ENCODE measurements around the gene ZBTB7A.

ZBTB7A gene

DNA sequence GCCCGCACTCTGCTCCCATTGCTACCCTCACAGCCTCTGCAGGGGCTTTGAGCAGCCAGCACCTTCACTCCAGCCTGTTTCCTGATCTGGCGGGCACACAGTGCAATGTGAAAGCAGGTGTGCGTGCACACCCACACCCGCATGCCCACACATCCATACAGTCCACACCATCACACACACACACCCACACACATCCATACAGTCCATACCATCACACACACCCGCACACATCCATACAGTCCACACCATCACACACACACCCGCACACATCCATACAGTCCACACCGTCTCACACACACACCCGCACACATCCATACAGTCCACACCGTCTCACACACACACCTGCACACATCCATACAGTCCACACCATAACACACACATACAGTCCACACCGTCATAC is 31.1 kb downstream of the ZBTB7A start:
- Histone ChIP-seq H3K9me3 (ENCODE audit: control insufficient read depth, insufficient read depth, low read length) (no peaks in the 10 kb centered on the region), H3K4me1 (ENCODE audit: insufficient read depth, low read length) (no peaks in the 10 kb centered on the region), H3K36me3 (ENCODE audit: insufficient read depth, low read length) (peaks cover 13% of the 10 kb centered on the region), H3K9ac (ENCODE audit: low read depth, low read length) (no peak overlapping the region)

- Histone ChIP-seq H3K4me1 (ENCODE audit: insufficient read depth, low read length) (no peaks in the 10 kb centered on the region), H3K9me3 (ENCODE audit: control insufficient read depth, insufficient read depth, low read length) (no peaks in the 10 kb centered on the region), H3K9ac (ENCODE audit: low read depth, low read length) (no peak overlapping the region), H3K36me3 (ENCODE audit: insufficient read depth, low read length) (peaks cover 13% of the 10 kb centered on the region)
Observed at GRCh38 chr19:4035018-4035566, 31.6 kb downstream of the ZBTB7A start.

GRCh38 chr19:4034048-4035017 is 32.4 kb downstream of the ZBTB7A start:
- Histone ChIP-seq H3K4me1 (ENCODE audit: insufficient read depth, low read length) (no peaks in the 10 kb centered on the region), H3K36me3 (ENCODE audit: insufficient read depth, low read length) (peaks cover 13% of the 10 kb centered on the region), H3K9me3 (ENCODE audit: control insufficient read depth, insufficient read depth, low read length) (no peaks in the 10 kb centered on the region), H3K9ac (ENCODE audit: low read depth, low read length) (no peak overlapping the region)

DNA sequence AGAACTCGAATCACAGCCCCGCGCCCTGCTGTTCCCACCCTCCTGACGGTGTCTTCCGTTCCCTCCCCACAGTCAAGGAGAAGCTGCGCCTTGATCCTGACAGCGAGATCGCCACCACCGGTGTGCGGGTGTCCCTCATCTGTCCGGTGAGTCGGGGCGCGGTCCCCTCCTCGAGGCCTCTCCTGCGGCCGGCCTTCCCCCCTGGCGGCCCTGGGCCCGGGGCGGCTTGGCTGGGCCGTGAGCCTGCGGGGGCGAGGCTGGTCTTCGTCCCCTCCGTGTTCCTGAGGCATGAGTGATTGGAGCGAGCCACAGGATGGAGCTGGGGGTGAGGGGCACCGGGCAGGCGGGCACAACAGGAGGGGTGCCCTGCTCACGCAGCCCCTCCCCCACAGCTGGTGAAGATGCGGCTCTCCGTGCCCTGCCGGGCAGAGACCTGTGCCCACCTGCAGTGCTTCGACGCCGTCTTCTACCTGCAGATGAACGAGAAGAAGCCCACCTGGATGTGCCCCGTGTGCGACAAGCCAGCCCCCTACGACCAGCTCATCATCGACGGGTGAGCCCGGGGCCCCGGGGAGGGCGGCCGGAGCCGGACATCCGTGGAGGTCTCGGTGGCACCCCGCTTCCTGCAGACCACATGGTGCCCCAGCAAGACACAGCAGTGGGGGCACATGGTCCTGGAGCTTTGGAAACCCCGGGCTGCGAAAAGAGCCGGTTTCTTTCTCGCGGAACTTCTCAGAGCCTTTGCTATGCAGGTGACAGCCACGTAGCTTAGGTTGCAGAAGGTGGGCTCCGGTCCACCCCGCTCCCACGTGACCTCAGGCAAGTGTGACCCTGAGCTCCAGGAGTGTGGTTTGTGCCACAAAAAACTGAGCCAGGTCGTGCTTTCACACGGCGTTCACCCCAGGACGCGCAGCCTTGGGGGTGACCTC is 33.4 kb downstream of the ZBTB7A start:
- Histone ChIP-seq H3K9me3 (ENCODE audit: control insufficient read depth, insufficient read depth, low read length) (no peaks in the 10 kb centered on the region), H3K4me1 (ENCODE audit: insufficient read depth, low read length) (no peaks in the 10 kb centered on the region), H3K36me3 (ENCODE audit: insufficient read depth, low read length) (peaks cover 13% of the 10 kb centered on the region), H3K9ac (ENCODE audit: low read depth, low read length) (no peak overlapping the region)

DNA sequence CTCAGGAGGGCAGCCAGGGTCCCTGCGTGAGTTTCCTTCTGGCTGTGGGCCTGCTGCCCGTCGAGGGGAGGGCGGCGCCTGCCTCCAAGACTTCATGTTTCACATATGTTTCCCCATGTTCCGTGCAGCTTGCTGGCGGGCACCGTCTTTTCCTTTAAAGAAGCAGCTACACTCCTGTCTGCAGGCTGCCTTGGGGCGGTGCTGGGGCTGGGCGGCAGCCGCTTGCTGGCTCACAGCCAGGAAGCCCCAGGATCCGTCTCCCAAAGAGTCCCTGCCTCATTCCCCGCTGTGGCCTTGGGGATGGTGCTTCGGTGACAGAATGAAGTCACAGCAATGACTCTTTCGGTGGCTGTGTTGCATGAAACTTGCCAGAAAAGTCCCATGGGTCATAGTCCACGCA is 34.3 kb downstream of the ZBTB7A start:
- H3K9ac ChIP-seq (ENCODE audit: low read depth, low read length), result no peak overlapping the region
- H3K9me3 ChIP-seq (ENCODE audit: control insufficient read depth, insufficient read depth, low read length), result no peaks in the 10 kb centered on the region
- H3K4me1 ChIP-seq (ENCODE audit: insufficient read depth, low read length), result no peaks in the 10 kb centered on the region
- peaks cover 12% of the 10 kb centered on the region for H3K36me3 ChIP-seq (ENCODE audit: insufficient read depth, low read length)

GRCh38 chr19:4031420-4031819 is 35.3 kb downstream of the ZBTB7A start:
- Histone ChIP-seq H3K36me3 (ENCODE audit: insufficient read depth, low read length) (peaks cover 6% of the 10 kb centered on the region), H3K9ac (ENCODE audit: low read depth, low read length) (no peak overlapping the region), H3K9me3 (ENCODE audit: control insufficient read depth, insufficient read depth, low read length) (no peaks in the 10 kb centered on the region), H3K4me1 (ENCODE audit: insufficient read depth, low read length) (no peaks in the 10 kb centered on the region)

- no peaks in the 10 kb centered on the region for H3K4me1 ChIP-seq (ENCODE audit: insufficient read depth, low read length)
- no peaks in the 10 kb centered on the region for H3K9me3 ChIP-seq (ENCODE audit: control insufficient read depth, insufficient read depth, low read length)
- no peak overlapping the region for H3K9ac ChIP-seq (ENCODE audit: low read depth, low read length)
- peaks cover 6% of the 10 kb centered on the region for H3K36me3 ChIP-seq (ENCODE audit: insufficient read depth, low read length)
Observed at GRCh38 chr19:4030981-4031380, 35.7 kb downstream of the ZBTB7A start.

DNA sequence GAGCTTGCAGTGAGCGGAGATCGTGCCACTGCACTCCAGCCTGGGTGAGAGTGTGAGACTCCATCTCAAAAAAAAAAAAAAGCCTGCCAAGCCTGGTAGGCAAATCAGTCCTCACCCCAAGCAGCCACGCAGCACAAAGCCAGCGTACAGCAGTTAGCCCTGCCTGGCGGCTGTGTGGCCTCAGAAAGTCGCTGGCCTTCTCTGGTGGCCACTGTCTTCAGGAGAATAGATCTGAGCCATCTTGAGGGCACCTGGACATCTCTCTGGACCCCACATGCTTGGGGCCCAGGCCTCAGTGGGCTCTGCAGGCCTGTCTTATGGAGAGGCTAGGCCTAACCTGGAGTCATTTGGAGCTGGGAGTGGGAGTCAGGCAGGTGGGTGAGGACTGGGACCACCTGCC is 36.1 kb downstream of the ZBTB7A start:
- no peaks in the 10 kb centered on the region for H3K9me3 ChIP-seq (ENCODE audit: control insufficient read depth, insufficient read depth, low read length)
- H3K4me1 ChIP-seq (ENCODE audit: insufficient read depth, low read length), result no peaks in the 10 kb centered on the region
- no peak overlapping the region for H3K9ac ChIP-seq (ENCODE audit: low read depth, low read length)
- peaks cover 4% of the 10 kb centered on the region for H3K36me3 ChIP-seq (ENCODE audit: insufficient read depth, low read length)

DNA sequence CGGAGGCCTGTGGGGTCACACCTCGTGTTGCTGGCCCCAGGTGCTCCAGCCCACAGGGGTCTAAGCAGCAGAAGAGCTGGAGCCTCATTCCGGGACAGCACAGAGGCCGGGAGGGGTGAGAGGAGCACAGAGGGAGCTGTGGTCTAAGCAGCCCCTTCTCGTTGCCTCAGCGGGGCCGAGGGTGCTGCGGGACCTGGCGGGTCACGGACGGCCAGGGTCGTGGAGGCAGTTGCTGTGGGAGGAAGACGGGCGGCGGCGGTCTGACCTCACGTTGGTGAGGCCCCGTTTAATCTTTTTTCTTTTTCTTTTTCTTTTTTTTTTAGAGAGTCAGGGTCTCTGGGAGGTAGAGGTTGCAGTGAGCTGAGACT is 37.5 kb downstream of the ZBTB7A start:
- H3K36me3 ChIP-seq (ENCODE audit: insufficient read depth, low read length), result peaks cover 3% of the 10 kb centered on the region; the same call in 1 of the 2 replicates
- H3K9ac ChIP-seq (ENCODE audit: low read depth, low read length), result no peak overlapping the region
- no peaks in the 10 kb centered on the region for H3K4me1 ChIP-seq (ENCODE audit: insufficient read depth, low read length)

DNA sequence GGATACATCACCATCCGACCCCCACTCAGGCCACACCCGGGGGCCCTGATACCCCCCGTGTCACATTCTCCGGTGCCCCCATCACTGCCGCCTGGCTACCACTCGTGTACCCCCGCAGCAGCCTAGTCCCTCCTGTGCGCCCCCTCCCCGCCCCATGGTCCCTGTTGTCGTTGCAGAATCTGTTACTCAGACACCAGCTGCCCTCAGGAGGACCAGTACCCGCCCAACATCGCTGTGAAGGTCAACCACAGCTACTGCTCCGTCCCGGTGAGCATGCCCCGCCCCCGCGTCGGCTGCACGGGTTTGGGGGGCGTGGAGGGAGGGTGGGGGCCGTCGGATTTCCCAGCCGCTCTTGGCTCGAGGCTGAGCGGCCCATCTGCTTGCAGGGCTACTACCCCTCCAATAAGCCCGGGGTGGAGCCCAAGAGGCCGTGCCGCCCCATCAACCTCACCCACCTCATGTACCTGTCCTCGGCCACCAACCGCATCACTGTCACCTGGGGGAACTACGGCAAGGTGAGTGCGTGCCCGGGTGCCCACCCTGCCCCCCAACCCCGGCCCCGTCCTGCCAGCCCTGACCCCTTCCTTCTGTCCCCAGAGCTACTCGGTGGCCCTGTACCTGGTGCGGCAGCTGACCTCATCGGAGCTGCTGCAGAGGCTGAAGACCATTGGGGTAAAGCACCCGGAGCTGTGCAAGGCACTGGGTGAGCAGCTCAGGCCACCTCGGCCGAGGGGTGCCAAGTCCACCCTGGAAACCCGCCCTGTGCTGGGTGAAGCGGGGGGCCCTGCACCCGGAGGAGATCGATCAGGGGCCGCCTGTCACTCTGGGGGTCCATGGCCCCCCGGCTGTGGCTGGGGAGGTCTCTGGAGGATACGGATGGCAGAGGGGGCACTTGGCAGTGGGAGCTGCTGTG is 38.1 kb downstream of the ZBTB7A start:
- H3K9me3 ChIP-seq (ENCODE audit: control insufficient read depth, insufficient read depth, low read length), result no peaks in the 10 kb centered on the region
- peaks cover 3% of the 10 kb centered on the region; the same call in 1 of the 2 replicates for H3K36me3 ChIP-seq (ENCODE audit: insufficient read depth, low read length)
- H3K9ac ChIP-seq (ENCODE audit: low read depth, low read length), result no peak overlapping the region
- no peaks in the 10 kb centered on the region for H3K4me1 ChIP-seq (ENCODE audit: insufficient read depth, low read length)

More for the DNA sequence above, 37.5 kb downstream of the ZBTB7A start:
- H3K9me3 ChIP-seq (ENCODE audit: control insufficient read depth, insufficient read depth, low read length), result no peaks in the 10 kb centered on the region

DNA sequence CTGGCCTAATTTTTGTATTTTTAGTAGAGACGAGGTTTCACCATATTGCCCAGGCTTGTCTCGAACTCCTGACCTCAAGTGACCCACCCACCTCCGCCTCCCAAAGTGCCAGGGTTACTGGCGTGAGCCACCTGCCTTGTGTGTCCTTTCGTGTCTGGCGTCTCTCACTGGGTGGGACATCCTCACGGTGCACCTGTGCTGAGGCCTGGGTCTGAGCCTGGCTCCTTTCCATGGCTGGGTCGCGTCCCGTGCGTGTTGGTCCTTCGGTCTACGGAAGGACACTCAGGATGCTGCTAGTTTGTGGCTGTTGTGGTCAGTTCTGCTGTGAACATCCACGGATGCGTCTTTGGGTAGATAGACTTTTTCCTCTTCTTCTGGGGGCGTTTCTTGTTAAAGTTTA is 39.6 kb downstream of the ZBTB7A start:
- H3K4me1 ChIP-seq (ENCODE audit: insufficient read depth, low read length), result no peaks in the 10 kb centered on the region
- H3K36me3 ChIP-seq (ENCODE audit: insufficient read depth, low read length), result no peaks in the 10 kb centered on the region
- H3K9me3 ChIP-seq (ENCODE audit: control insufficient read depth, insufficient read depth, low read length), result no peaks in the 10 kb centered on the region
- no peak overlapping the region for H3K9ac ChIP-seq (ENCODE audit: low read depth, low read length)

- Histone ChIP-seq H3K9me3 (ENCODE audit: control insufficient read depth, insufficient read depth, low read length) (no peaks in the 10 kb centered on the region), H3K4me1 (ENCODE audit: insufficient read depth, low read length) (no peaks in the 10 kb centered on the region), H3K9ac (ENCODE audit: low read depth, low read length) (no peak overlapping the region), H3K36me3 (ENCODE audit: insufficient read depth, low read length) (no peaks in the 10 kb centered on the region)
Observed at GRCh38 chr19:4025317-4025716, 41.4 kb downstream of the ZBTB7A start.

DNA sequence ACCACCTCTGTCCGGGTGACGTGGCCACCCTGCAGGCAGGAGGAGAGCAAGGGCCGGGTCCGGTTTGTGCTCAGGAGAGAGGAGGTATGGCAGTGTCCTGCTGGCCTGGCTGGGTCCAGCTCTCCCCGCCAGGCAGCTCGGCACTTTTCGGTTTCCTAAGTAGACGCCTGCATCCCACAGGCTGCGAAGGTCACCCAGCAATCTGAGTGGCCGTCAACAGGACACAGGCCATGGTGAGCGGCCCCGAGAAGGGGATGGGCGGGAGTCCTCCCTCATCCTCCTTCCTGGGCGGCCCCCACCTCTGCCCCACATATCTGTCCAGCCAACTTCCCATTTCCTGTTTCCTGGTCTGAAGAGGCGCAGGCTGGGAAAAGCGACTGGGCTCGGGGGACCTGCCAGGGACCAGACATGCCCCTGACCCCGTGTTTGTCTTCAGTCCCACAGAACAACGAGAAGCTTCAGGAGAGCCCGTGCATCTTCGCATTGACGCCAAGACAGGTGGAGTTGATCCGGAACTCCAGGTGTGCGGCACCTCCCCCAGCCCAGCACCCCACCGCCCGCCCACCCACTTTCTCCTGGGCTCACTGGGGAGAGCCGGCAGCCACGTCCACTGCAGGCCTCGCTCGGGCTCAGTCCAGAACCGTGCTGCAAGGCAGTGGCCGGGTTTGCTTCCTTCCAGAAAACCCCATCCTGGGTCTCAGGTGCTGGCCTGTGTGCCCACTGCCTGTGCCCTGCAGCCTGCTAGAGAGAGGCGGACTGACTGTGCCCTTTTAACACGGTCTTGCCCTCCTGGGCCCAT is 42.9 kb downstream of the ZBTB7A start:
- Histone ChIP-seq H3K9me3 (ENCODE audit: control insufficient read depth, insufficient read depth, low read length) (no peaks in the 10 kb centered on the region), H3K4me1 (ENCODE audit: insufficient read depth, low read length) (no peaks in the 10 kb centered on the region), H3K36me3 (ENCODE audit: insufficient read depth, low read length) (no peaks in the 10 kb centered on the region), H3K9ac (ENCODE audit: low read depth, low read length) (no peak overlapping the region)

Measured in ES-I3 (cell line).